IMR-90 (cell line): ENCODE results near the gene ALKBH6. TPM values are rescaled to one million over a fixed set of nuclear protein-coding genes. Genes with fewer than 3 reads are reported as not detected.

Experiments
- ATAC-seq: fragments of 200-7000 bp; cut with Tn5 transposase; 2 replicates; pipeline ENCODE4 v1.9.1; 2020; ENCODE audit warnings: low read depth, mild to moderate bottlenecking, moderate library complexity
- BruUV-seq: library from RNA; stranded (reverse); fragments of 400-500 nt; replicated peaks from 2 replicates; lab custom pipeline; 2021; lab: Mats Ljungman, UMichigan
- CTCF ChIA-PET: fragments of 300-600 bp; formaldehyde crosslinking; extraction: SDS; loops from one replicate; lab custom pipeline; 2021; ENCODE audit warnings: antibody characterized with exemption; lab: Yijun Ruan, JAX
- POLR2A ChIA-PET: fragments of 300-600 bp; sonication (Branson Sonifier 250); formaldehyde crosslinking; loops from one replicate; lab custom pipeline; 2022; ENCODE audit warnings: antibody characterized with exemption; ENCODE audit not compliant: unreplicated experiment; lab: Charles Lee
- DNase-seq: peaks from one replicate; pipeline ENCODE4 v3.0.0; 2013
- H2AFZ ChIP-seq: replicated peaks from 2 replicates; pipeline ENCODE3; 2013; ENCODE audit warnings: low read length, mild to moderate bottlenecking; ENCODE audit not compliant: poor library complexity
- H2AK5ac ChIP-seq: 2 replicates; pipeline ENCODE4 v1.6.1; 2013; ENCODE audit warnings: low read depth, low read length, inconsistent platforms
- H2AK9ac ChIP-seq: replicated peaks from 2 replicates; pipeline ENCODE3; 2013; ENCODE audit warnings: mild to moderate bottlenecking, low read depth, low read length, moderate library complexity; ENCODE audit not compliant: poor library complexity
- H2BK120ac ChIP-seq: 2 replicates; pipeline ENCODE4 v1.6.1; 2013; ENCODE audit warnings: low read depth, low read length, inconsistent platforms
- H2BK15ac ChIP-seq: 3 replicates; pipeline ENCODE4 v1.6.1; 2013; ENCODE audit warnings: low read depth, low read length, inconsistent platforms
- H2BK20ac ChIP-seq: 2 replicates; pipeline ENCODE4 v1.6.1; 2013; ENCODE audit warnings: low read depth, mild to moderate bottlenecking, inconsistent platforms, low read length, moderate library complexity
- H2BK5ac ChIP-seq: 2 replicates; pipeline ENCODE4 v1.6.1; 2013; ENCODE audit warnings: mild to moderate bottlenecking, low read depth, low read length, inconsistent platforms; ENCODE audit not compliant: poor library complexity, severe bottlenecking
- H3K14ac ChIP-seq: replicated peaks from 2 replicates; pipeline ENCODE4 v1.6.1; 2013; ENCODE audit warnings: low read depth, low read length, inconsistent platforms
- H3K18ac ChIP-seq: 2 replicates; pipeline ENCODE4 v1.6.1; 2013; ENCODE audit warnings: low read depth, low read length, control low read depth
- H3K23ac ChIP-seq: 2 replicates; pipeline ENCODE4 v1.6.1; 2013; ENCODE audit warnings: low read depth, low read length, inconsistent platforms
- H3K27ac ChIP-seq: 2 replicates; pipeline ENCODE4 v1.5.1; 2013; ENCODE audit warnings: mild to moderate bottlenecking, control low read depth, low read length; ENCODE audit not compliant: insufficient read depth
- H3K27me3 ChIP-seq: 2 replicates; pipeline ENCODE4 v1.6.1; 2013; ENCODE audit warnings: low read length; ENCODE audit not compliant: control insufficient read depth, insufficient read depth
- H3K36me3 ChIP-seq: 2 replicates; pipeline ENCODE4 v1.6.1; 2013; ENCODE audit warnings: low read length, mixed read lengths; ENCODE audit not compliant: control insufficient read depth, insufficient read depth
- H3K4ac ChIP-seq: 2 replicates; pipeline ENCODE4 v1.6.1; 2013; ENCODE audit warnings: low read depth, low read length, inconsistent platforms
- H3K4me1 ChIP-seq: 2 replicates; pipeline ENCODE4 v1.6.1; 2013; ENCODE audit warnings: low read length, mixed read lengths; ENCODE audit not compliant: control insufficient read depth, insufficient read depth
- H3K4me2 ChIP-seq: 2 replicates; pipeline ENCODE4 v1.6.1; 2013; ENCODE audit warnings: low read depth, mild to moderate bottlenecking, control low read depth, low read length, moderate library complexity
- H3K4me3 ChIP-seq: 2 replicates; pipeline ENCODE4 v1.5.1; 2013; ENCODE audit warnings: low read depth, mild to moderate bottlenecking, control low read depth, low read length, moderate library complexity; ENCODE audit not compliant: insufficient read depth
- H3K56ac ChIP-seq: 2 replicates; pipeline ENCODE4 v1.6.1; 2013; ENCODE audit warnings: low read length, inconsistent platforms; ENCODE audit not compliant: insufficient read depth; ENCODE audit errors: extremely low read depth
- H3K79me1 ChIP-seq, 2 experiments: 2 replicates each; pipeline ENCODE4 v1.6.1; 2013; ENCODE audit warnings: low read length in 2 of 2, inconsistent platforms in 1 of 2, low read depth in 1 of 2
- H3K9ac ChIP-seq: 2 replicates; pipeline ENCODE4 v1.6.1; 2013; ENCODE audit warnings: low read depth, low read length, control low read depth
- H3K9me1 ChIP-seq: 2 replicates; pipeline ENCODE4 v1.6.1; 2013; ENCODE audit warnings: low read length, inconsistent platforms; ENCODE audit not compliant: insufficient read depth
- H3K9me3 ChIP-seq: 2 replicates; pipeline ENCODE4 v1.6.1; 2013; ENCODE audit warnings: low read length; ENCODE audit not compliant: control insufficient read depth, insufficient read depth
- H4K20me1 ChIP-seq: 2 replicates; pipeline ENCODE4 v1.6.1; 2013; ENCODE audit warnings: low read length, inconsistent platforms; ENCODE audit not compliant: insufficient read depth
- H4K5ac ChIP-seq: 2 replicates; pipeline ENCODE4 v1.6.1; 2013; ENCODE audit warnings: mild to moderate bottlenecking, low read depth, low read length, control low read depth
- H4K8ac ChIP-seq, 2 experiments: 2 replicates each; pipeline ENCODE4 v1.6.1; 2013; ENCODE audit warnings: low read depth in 2 of 2, low read length in 2 of 2, control low read depth in 1 of 2, inconsistent platforms in 1 of 2
- H4K91ac ChIP-seq: 2 replicates; pipeline ENCODE4 v1.6.1; 2013; ENCODE audit warnings: low read depth, low read length, inconsistent platforms; ENCODE audit not compliant: insufficient read depth
- CEBPB ChIP-seq: IDR thresholded peaks from 2 replicates; pipeline ENCODE4 v1.6.1; 2012; ENCODE audit warnings: low read depth, low read length, improper control_type of control experiment
- RAD21 ChIP-seq: IDR thresholded peaks from 2 replicates; pipeline ENCODE4 v1.6.1; 2012; ENCODE audit warnings: low read length, improper control_type of control experiment
- WGBS, 2 experiments: methylation state at CpG; one replicate each; pipeline versions ENCODE4 v1.1.5 to v1.1.7; 2013; ENCODE audit warnings: missing lambda C conversion rate in 2 of 2; ENCODE audit not compliant: insufficient read length in 1 of 2; ENCODE audit errors: extremely low coverage in 2 of 2; 5-methylcytosine and 5-hydroxymethylcytosine counted together
- dilution Hi-C: fragments of 300-500 bp; cut with HindIII; formaldehyde crosslinking; loops from one replicate; pipeline ENCODE4 v1.14.3; 2018; ENCODE audit warnings: low sequenced_read_pairs; ENCODE audit not compliant: unreplicated experiment
- in situ Hi-C: fragments of 300-500 bp; cut with MboI; formaldehyde crosslinking; loops from 3 replicates; pipeline ENCODE4 v1.14.3; 2019; ENCODE audit warnings: low sequenced_read_pairs, inconsistent platforms, mixed read lengths
- intact Hi-C: fragments of 100-400 bp; cut with micrococcal nuclease; formaldehyde crosslinking; loops from 2 replicates; pipeline ENCODE4 v1.10.0; 2022
- polyA plus RNA-seq, 3 experiments: library from polyadenylated mRNA; depleted of rRNA; stranded (reverse); fragments of >200 nt; gene quantifications; 2 replicates each; pipeline ENCODE4 v1.2.3, GENCODE V29; 2012; ENCODE audit warnings: low replicate concordance in 1 of 3
- total RNA-seq: library from RNA; depleted of rRNA; stranded (reverse); fragments of >200 nt; gene quantifications from 2 replicates; pipeline ENCODE4 v1.2.3, GENCODE V29; 2012

The ALKBH6 gene
- total and polyA plus RNA-seq, 2 of the 4 experiments (the other 2 are of a cell fraction) = 12.9 to 38.7 TPM

DNA sequence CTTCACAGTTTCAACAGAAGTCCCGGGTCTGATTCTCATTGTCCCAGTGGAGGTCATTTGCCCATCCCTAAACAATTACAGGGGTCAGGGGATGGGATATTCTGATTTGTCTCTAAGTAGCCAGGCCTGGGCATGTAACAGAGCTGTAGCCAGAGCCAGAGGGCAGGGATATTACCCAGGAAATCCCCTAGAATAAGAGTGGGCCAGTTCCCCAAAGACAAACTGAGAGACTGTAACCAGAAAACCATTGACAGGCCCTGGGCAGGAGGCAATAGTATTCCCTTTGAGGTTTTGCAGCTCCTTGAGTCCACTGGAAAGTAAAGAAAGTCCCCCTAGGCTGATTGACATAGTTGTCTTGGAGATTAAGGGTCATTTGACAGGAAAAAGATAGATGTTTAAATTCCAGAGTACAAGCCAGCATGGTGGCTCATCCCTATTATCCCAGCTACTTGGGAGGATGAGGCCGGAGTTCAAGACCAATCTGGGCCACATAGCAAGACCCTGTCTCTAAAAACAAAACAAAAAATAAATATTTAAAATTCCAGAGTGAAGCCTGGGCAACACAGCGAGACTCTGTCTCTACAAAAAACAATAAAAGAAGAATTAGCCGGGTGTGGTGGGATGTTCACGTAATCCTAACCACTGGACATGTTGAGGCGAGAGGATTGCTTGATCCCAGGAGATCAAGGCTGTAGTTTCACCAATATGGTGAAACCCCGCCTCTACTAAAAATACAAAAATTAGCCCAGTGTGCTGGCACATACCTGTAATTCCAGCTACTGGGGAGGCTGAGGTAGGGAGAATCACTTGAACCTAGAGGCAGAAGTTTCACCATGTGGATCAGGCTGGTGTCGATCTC is 20.9 kb downstream of the ALKBH6 start:
- ATAC-seq (no peak), DNase-seq (no peak)
- Histone ChIP-seq H3K18ac (no peak overlapping the region), H3K9me1 (no peaks in the 10 kb centered on the region; the same call in 1 of the 2 replicates), H2AK9ac (no peak overlapping the region), H3K36me3 (no peaks in the 10 kb centered on the region), H2BK15ac (no peak overlapping the region), H2BK5ac (no peak overlapping the region), H3K14ac (no peak overlapping the region), H2AK5ac (no peak overlapping the region), H3K4me1 (no peaks in the 10 kb centered on the region), H4K8ac (no peak overlapping the region), H3K9ac (no peak overlapping the region), H4K5ac (no peak overlapping the region), H2BK120ac (no peak overlapping the region), H3K27ac (no peak overlapping the region), H3K56ac (no peak overlapping the region), H3K9me3 (peaks cover 5% of the 10 kb centered on the region), H4K91ac (no peak overlapping the region), H2AFZ (no peak overlapping the region), H3K23ac (no peak overlapping the region), H4K20me1 (0 out of 2 replicates have a peak, but pooled peaks cover 4% of the 10 kb centered on the region), H3K4ac (no peak overlapping the region), H3K4me3 (no peak overlapping the region), H3K4me2 (no peak overlapping the region), H2BK20ac (no peak overlapping the region), H3K79me1 (peaks cover 13 to 28% of the 10 kb centered on the region in 2 experiments; a peak in 3 of 4 replicates), H3K27me3 (peaks cover 2% of the 10 kb centered on the region; the same call in 1 of the 2 replicates)
- CTCF ChIA-PET = no interaction called here
- no TSS peak for BruUV-seq
- intact Hi-C loops = no loop called here
- POLR2A ChIA-PET = no interaction called here
- no CpG with 5 or more reads among the region's 8 CpGs for WGBS, 2 experiments
- in situ Hi-C loops = no loop called here
- dilution Hi-C loops = no loop called here
- TF ChIP-seq CEBPB (no peak), RAD21 (no peak)
